GM23338 (cell line): Measurements from ENCODE around the gene APOM. TPM values are rescaled to one million over a fixed set of nuclear protein-coding genes. Genes with fewer than 3 reads are reported as not detected.

Experiments
- ATAC-seq: fragments of 200-7000 bp; cut with Tn5 transposase; 3 replicates; pipeline ENCODE4 v1.9.1; 2020
- DNase-seq: peaks from one replicate; pipeline ENCODE4 v3.0.0-alpha.2; 2015; ENCODE audit warnings: low spot score
- H2AFZ ChIP-seq: fragments of 200-600 bp; sonication (generic); 2 replicates; pipeline ENCODE4 v1.8.0; 2016; ENCODE audit warnings: antibody characterized with exemption, mild to moderate bottlenecking, moderate library complexity
- H3F3A ChIP-seq: fragments of 200-600 bp; sonication (generic); replicated peaks from 2 replicates; pipeline ENCODE4 v1.8.0; 2017; ENCODE audit warnings: antibody characterized with exemption, mixed run types, low read depth
- H3K27ac ChIP-seq: fragments of 200-600 bp; sonication (generic); 2 replicates; pipeline ENCODE4 v1.6.1; 2016; ENCODE audit warnings: low read depth
- H3K27me3 ChIP-seq: fragments of 200-600 bp; sonication (generic); 2 replicates; pipeline ENCODE4 v1.8.0; 2016; ENCODE audit warnings: mild to moderate bottlenecking, mixed run types, moderate library complexity; ENCODE audit not compliant: insufficient read depth
- H3K36me3 ChIP-seq: fragments of 200-600 bp; sonication (generic); 2 replicates; pipeline ENCODE4 v1.8.0; 2016; ENCODE audit warnings: mild to moderate bottlenecking; ENCODE audit not compliant: insufficient read depth
- H3K4me1 ChIP-seq: fragments of 200-600 bp; sonication (generic); 2 replicates; pipeline ENCODE4 v1.8.0; 2016; ENCODE audit warnings: mild to moderate bottlenecking, moderate library complexity; ENCODE audit not compliant: insufficient read depth
- H3K4me2 ChIP-seq: fragments of 200-600 bp; sonication (generic); 2 replicates; pipeline ENCODE4 v1.7.1; 2017; ENCODE audit warnings: mixed run types
- H3K4me3 ChIP-seq: fragments of 200-600 bp; sonication (generic); 2 replicates; pipeline ENCODE4 v1.6.1; 2016; ENCODE audit warnings: mixed run types
- H3K79me2 ChIP-seq: fragments of 200-600 bp; sonication (generic); replicated peaks from 2 replicates; pipeline ENCODE4 v1.8.0; 2017; ENCODE audit warnings: mild to moderate bottlenecking; ENCODE audit not compliant: insufficient read depth
- H3K9me2 ChIP-seq: fragments of 200-600 bp; sonication (generic); 2 replicates; pipeline ENCODE4 v1.8.0; 2017; ENCODE audit not compliant: insufficient read depth
- H4K20me1 ChIP-seq: fragments of 200-600 bp; sonication (generic); replicated peaks from 2 replicates; pipeline ENCODE4 v1.8.0; 2017; ENCODE audit warnings: mild to moderate bottlenecking; ENCODE audit not compliant: insufficient read depth
- H3K27ac Mint-ChIP-seq: 2 replicates; pipeline ENCODE4 v1.8.0; 2020; ENCODE audit warnings: inconsistent platforms, mild to moderate bottlenecking, moderate library complexity, mixed read lengths
- H3K27me3 Mint-ChIP-seq: 3 replicates; pipeline ENCODE4 v1.8.0; 2022; ENCODE audit warnings: low read depth, mild to moderate bottlenecking, moderate library complexity, mixed read lengths, inconsistent platforms; ENCODE audit not compliant: insufficient read depth, poor library complexity
- H3K36me3 Mint-ChIP-seq: 3 replicates; pipeline ENCODE4 v1.8.0; 2021; ENCODE audit warnings: low read depth, mild to moderate bottlenecking, inconsistent platforms, moderate library complexity, mixed read lengths
- H3K4me1 Mint-ChIP-seq: 3 replicates; pipeline ENCODE4 v1.8.0; 2020; ENCODE audit warnings: mild to moderate bottlenecking, inconsistent platforms, mixed read lengths
- H3K4me3 Mint-ChIP-seq: 3 replicates; pipeline ENCODE4 v1.8.0; 2021; ENCODE audit warnings: moderate library complexity, mild to moderate bottlenecking, inconsistent platforms, mixed read lengths
- H3K9me3 Mint-ChIP-seq: 3 replicates; pipeline ENCODE4 v1.8.0; 2020; ENCODE audit warnings: moderate library complexity, mild to moderate bottlenecking, inconsistent platforms, mixed read lengths
- CREB1 ChIP-seq: fragments of 250-450 bp; sonication (Bioruptor Pico); IDR thresholded peaks from 2 replicates; pipeline ENCODE4 v1.5.0; 2020; ENCODE audit warnings: low read depth, mild to moderate bottlenecking, moderate library complexity
- EZH2 ChIP-seq: fragments of 200-600 bp; sonication (generic); IDR thresholded peaks from one replicate; pipeline ENCODE4 v1.8.0; 2017; ENCODE audit warnings: antibody characterized with exemption, mild to moderate bottlenecking, low read depth; ENCODE audit not compliant: unreplicated experiment
- EZH2phosphoT487 ChIP-seq: fragments of 200-600 bp; sonication (generic); IDR thresholded peaks from one replicate; pipeline ENCODE4 v1.8.1; 2018; ENCODE audit warnings: antibody characterized with exemption; ENCODE audit not compliant: unreplicated experiment
- JUNB ChIP-seq: IDR thresholded peaks from one replicate; pipeline ENCODE4 v1.6.1; 2016; ENCODE audit warnings: antibody characterized with exemption; ENCODE audit not compliant: unreplicated experiment
- NANOG ChIP-seq: IDR thresholded peaks from 2 replicates; pipeline ENCODE4 v1.6.1; 2016; ENCODE audit warnings: antibody characterized with exemption, borderline replicate concordance
- POLR2AphosphoS5 ChIP-seq: IDR thresholded peaks from 2 replicates; pipeline ENCODE4 v1.6.1; 2016; ENCODE audit warnings: antibody characterized with exemption, low read depth
- STAT1 ChIP-seq: IDR thresholded peaks from one replicate; pipeline ENCODE4 v1.6.1; 2016; ENCODE audit warnings: antibody characterized with exemption; ENCODE audit not compliant: unreplicated experiment
- ZNF114 ChIP-seq: fragments of 250-450 bp; sonication (Bioruptor Pico); IDR thresholded peaks from 2 replicates; pipeline ENCODE4 v1.5.0; 2020; ENCODE audit warnings: mild to moderate bottlenecking, moderate library complexity
- ZNF331 ChIP-seq: fragments of 250-450 bp; sonication (Bioruptor Pico); IDR thresholded peaks from 2 replicates; pipeline ENCODE4 v1.5.0; 2020; ENCODE audit warnings: low read depth, mild to moderate bottlenecking, moderate library complexity
- polyA plus RNA-seq: library from polyadenylated mRNA; unstranded; fragments of >200 nt; fragmentation: Nextera tagmentation; extraction: Ambion mirVana; gene quantifications from 2 replicates; pipeline ENCODE4 v1.2.1, GENCODE V29; 2016
- total RNA-seq: library from RNA; depleted of rRNA; stranded (reverse); fragments of >200 nt; shearing (Covaris generic); gene quantifications from 2 replicates; pipeline ENCODE4 v1.2.3, GENCODE V29; 2014
- TF ChIP-seq, protein P1 (sequence below): fragments of 250-450 bp; sonication (Bioruptor Pico); IDR thresholded peaks from 2 replicates; pipeline ENCODE4 v1.5.0; 2020; ENCODE audit warnings: mild to moderate bottlenecking, moderate library complexity
- TF ChIP-seq, protein P2 (sequence below), 2 experiments: fragments of 200-600 bp in 1 of 2; sonication (generic) in 1 of 2; conservative IDR thresholded peaks; 2 replicates each; pipeline versions ENCODE4 v1.5.1 to v1.6.1; 2016 to 2017; ENCODE audit warnings: antibody characterized with exemption in 2 of 2, low read depth in 2 of 2, mild to moderate bottlenecking in 2 of 2, moderate library complexity in 1 of 2
- TF ChIP-seq, protein P3 (sequence below): IDR thresholded peaks from 2 replicates; pipeline ENCODE4 v1.6.1; 2016; ENCODE audit warnings: antibody characterized with exemption
- TF ChIP-seq, protein P4 (sequence below): IDR thresholded peaks from one replicate; pipeline ENCODE4 v1.6.1; 2018; ENCODE audit warnings: antibody characterized with exemption; ENCODE audit not compliant: unreplicated experiment

Gene APOM
- total and polyA plus RNA-seq, 2 experiments from 2014 or later: 1.2 to 10.7 TPM

DNA sequence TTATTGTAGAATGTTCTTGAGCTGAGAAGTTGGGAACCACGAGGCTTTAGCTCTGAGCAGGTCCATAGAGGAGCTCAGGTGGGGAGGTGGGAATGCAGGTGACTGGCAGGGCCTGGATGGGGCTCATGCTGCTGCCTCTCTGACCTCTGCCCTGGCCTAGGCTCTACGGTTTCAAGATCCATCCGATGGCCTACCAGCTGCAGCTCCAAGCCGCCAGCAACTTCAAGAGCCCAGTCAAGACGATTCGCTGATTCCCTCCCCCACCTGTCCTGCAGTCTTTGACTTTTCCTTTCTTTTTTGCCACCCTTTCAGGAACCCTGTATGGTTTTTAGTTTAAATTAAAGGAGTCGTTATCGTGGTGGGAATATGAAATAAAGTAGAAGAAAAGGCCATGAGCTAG lies 14.0 kb downstream of the APOM start, which contains the start of gene LY6G5B:
LY6G5B (plus strand) TSS at position 301 of the 400 bp plus-strand sequence. CDS start 975 bp downstream, outside the sequence.
- Mint-ChIP-seq H3K27ac (no peak within 1 kb of the TSS), H3K36me3 (peaks cover 75% of the 10 kb centered on the region), H3K9me3 (no peaks in the 10 kb centered on the region; the same call in 2 of the 3 replicates), H3K27me3 (peaks cover 18% of the 10 kb centered on the region), H3K4me3 (no peak within 1 kb of the TSS; the same call in 2 of the 3 replicates), H3K4me1 (peaks cover 10% of the 10 kb centered on the region)
- Histone ChIP-seq H3K4me1 (peaks cover 3% of the 10 kb centered on the region; the same call in 1 of the 2 replicates), H3K27ac (no peak within 1 kb of the TSS), H3K9me2 (no peaks in the 10 kb centered on the region), H4K20me1 (peaks cover 12% of the 10 kb centered on the region; the same call in 1 of the 2 replicates), H2AFZ (no peak within 1 kb of the TSS), H3K36me3 (peaks cover 34% of the 10 kb centered on the region), H3K4me3 (no peak within 1 kb of the TSS), H3F3A (peaks cover 2% of the 10 kb centered on the region; the same call in 1 of the 2 replicates), H3K4me2 (no peak within 1 kb of the TSS), H3K27me3 (no peaks in the 10 kb centered on the region), H3K79me2 (peaks cover 29% of the 10 kb centered on the region)
- ATAC-seq (no peak), DNase-seq (no peak)
- TF ChIP-seq, protein P1, sequence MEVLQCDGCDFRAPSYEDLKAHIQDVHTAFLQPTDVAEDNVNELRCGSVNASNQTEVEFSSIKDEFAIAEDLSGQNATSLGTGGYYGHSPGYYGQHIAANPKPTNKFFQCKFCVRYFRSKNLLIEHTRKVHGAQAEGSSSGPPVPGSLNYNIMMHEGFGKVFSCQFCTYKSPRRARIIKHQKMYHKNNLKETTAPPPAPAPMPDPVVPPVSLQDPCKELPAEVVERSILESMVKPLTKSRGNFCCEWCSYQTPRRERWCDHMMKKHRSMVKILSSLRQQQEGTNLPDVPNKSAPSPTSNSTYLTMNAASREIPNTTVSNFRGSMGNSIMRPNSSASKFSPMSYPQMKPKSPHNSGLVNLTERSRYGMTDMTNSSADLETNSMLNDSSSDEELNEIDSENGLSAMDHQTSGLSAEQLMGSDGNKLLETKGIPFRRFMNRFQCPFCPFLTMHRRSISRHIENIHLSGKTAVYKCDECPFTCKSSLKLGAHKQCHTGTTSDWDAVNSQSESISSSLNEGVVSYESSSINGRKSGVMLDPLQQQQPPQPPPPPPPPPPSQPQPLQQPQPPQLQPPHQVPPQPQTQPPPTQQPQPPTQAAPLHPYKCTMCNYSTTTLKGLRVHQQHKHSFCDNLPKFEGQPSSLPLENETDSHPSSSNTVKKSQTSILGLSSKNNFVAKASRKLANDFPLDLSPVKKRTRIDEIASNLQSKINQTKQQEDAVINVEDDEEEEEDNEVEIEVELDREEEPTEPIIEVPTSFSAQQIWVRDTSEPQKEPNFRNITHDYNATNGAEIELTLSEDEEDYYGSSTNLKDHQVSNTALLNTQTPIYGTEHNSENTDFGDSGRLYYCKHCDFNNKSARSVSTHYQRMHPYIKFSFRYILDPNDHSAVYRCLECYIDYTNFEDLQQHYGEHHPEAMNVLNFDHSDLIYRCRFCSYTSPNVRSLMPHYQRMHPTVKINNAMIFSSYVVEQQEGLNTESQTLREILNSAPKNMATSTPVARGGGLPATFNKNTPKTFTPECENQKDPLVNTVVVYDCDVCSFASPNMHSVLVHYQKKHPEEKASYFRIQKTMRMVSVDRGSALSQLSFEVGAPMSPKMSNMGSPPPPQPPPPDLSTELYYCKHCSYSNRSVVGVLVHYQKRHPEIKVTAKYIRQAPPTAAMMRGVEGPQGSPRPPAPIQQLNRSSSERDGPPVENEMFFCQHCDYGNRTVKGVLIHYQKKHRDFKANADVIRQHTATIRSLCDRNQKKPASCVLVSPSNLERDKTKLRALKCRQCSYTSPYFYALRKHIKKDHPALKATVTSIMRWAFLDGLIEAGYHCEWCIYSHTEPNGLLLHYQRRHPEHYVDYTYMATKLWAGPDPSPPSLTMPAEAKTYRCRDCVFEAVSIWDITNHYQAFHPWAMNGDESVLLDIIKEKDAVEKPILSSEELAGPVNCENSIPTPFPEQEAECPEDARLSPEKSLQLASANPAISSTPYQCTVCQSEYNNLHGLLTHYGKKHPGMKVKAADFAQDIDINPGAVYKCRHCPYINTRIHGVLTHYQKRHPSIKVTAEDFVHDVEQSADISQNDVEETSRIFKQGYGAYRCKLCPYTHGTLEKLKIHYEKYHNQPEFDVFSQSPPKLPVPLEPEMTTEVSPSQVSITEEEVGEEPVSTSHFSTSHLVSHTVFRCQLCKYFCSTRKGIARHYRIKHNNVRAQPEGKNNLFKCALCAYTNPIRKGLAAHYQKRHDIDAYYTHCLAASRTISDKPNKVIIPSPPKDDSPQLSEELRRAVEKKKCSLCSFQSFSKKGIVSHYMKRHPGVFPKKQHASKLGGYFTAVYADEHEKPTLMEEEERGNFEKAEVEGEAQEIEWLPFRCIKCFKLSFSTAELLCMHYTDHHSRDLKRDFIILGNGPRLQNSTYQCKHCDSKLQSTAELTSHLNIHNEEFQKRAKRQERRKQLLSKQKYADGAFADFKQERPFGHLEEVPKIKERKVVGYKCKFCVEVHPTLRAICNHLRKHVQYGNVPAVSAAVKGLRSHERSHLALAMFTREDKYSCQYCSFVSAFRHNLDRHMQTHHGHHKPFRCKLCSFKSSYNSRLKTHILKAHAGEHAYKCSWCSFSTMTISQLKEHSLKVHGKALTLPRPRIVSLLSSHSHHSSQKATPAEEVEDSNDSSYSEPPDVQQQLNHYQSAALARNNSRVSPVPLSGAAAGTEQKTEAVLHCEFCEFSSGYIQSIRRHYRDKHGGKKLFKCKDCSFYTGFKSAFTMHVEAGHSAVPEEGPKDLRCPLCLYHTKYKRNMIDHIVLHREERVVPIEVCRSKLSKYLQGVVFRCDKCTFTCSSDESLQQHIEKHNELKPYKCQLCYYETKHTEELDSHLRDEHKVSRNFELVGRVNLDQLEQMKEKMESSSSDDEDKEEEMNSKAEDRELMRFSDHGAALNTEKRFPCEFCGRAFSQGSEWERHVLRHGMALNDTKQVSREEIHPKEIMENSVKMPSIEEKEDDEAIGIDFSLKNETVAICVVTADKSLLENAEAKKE: no peak
- TF ChIP-seq JUNB (no peak), ZNF331 (no peak), ZNF114 (no peak), STAT1 (no peak), CREB1 (CRISPR knock-in tag) (no peak), EZH2phosphoT487 (no peak), POLR2AphosphoS5 (no peak), EZH2 (no peak), NANOG (no peak)
- TF ChIP-seq, protein P2, sequence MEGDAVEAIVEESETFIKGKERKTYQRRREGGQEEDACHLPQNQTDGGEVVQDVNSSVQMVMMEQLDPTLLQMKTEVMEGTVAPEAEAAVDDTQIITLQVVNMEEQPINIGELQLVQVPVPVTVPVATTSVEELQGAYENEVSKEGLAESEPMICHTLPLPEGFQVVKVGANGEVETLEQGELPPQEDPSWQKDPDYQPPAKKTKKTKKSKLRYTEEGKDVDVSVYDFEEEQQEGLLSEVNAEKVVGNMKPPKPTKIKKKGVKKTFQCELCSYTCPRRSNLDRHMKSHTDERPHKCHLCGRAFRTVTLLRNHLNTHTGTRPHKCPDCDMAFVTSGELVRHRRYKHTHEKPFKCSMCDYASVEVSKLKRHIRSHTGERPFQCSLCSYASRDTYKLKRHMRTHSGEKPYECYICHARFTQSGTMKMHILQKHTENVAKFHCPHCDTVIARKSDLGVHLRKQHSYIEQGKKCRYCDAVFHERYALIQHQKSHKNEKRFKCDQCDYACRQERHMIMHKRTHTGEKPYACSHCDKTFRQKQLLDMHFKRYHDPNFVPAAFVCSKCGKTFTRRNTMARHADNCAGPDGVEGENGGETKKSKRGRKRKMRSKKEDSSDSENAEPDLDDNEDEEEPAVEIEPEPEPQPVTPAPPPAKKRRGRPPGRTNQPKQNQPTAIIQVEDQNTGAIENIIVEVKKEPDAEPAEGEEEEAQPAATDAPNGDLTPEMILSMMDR (conservative IDR thresholded peaks at IDR 0.05; ENCODE audit: low read depth in 2 of 2): no peak
- TF ChIP-seq, protein P3, sequence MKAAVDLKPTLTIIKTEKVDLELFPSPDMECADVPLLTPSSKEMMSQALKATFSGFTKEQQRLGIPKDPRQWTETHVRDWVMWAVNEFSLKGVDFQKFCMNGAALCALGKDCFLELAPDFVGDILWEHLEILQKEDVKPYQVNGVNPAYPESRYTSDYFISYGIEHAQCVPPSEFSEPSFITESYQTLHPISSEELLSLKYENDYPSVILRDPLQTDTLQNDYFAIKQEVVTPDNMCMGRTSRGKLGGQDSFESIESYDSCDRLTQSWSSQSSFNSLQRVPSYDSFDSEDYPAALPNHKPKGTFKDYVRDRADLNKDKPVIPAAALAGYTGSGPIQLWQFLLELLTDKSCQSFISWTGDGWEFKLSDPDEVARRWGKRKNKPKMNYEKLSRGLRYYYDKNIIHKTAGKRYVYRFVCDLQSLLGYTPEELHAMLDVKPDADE: no peak
- TF ChIP-seq, protein P4, sequence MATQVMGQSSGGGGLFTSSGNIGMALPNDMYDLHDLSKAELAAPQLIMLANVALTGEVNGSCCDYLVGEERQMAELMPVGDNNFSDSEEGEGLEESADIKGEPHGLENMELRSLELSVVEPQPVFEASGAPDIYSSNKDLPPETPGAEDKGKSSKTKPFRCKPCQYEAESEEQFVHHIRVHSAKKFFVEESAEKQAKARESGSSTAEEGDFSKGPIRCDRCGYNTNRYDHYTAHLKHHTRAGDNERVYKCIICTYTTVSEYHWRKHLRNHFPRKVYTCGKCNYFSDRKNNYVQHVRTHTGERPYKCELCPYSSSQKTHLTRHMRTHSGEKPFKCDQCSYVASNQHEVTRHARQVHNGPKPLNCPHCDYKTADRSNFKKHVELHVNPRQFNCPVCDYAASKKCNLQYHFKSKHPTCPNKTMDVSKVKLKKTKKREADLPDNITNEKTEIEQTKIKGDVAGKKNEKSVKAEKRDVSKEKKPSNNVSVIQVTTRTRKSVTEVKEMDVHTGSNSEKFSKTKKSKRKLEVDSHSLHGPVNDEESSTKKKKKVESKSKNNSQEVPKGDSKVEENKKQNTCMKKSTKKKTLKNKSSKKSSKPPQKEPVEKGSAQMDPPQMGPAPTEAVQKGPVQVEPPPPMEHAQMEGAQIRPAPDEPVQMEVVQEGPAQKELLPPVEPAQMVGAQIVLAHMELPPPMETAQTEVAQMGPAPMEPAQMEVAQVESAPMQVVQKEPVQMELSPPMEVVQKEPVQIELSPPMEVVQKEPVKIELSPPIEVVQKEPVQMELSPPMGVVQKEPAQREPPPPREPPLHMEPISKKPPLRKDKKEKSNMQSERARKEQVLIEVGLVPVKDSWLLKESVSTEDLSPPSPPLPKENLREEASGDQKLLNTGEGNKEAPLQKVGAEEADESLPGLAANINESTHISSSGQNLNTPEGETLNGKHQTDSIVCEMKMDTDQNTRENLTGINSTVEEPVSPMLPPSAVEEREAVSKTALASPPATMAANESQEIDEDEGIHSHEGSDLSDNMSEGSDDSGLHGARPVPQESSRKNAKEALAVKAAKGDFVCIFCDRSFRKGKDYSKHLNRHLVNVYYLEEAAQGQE: no peak
